Activated CD4-positive, alpha-beta T cell treated with anti-CD3 and anti-CD28 coated beads, Interleukin-2, amount 10 ng/mL, durations not matched to agents 24 days and 14 days (primary cell): ENCODE measurements around the gene PDZD8. TPM values are rescaled to one million over a fixed set of nuclear protein-coding genes. Genes with fewer than 3 reads are reported as not detected.
"Not testable (repeated sequence)": the region's sequence is repeated elsewhere in the genome, so short reads cannot be mapped to it uniquely, and the experiment has no call there.

Source experiments
- DNase-seq: peaks from one replicate; pipeline ENCODE4 v3.0.0; 2022
- H3K27ac Mint-ChIP-seq: one replicate; pipeline ENCODE4 v1.8.0; 2022; ENCODE audit warnings: mild to moderate bottlenecking, mixed read lengths
- H3K27me3 Mint-ChIP-seq: one replicate; pipeline ENCODE4 v1.8.0; 2022; ENCODE audit warnings: mixed read lengths
- H3K36me3 Mint-ChIP-seq: one replicate; pipeline ENCODE4 v1.8.0; 2022; ENCODE audit warnings: low read depth, mild to moderate bottlenecking, mixed read lengths
- H3K4me1 Mint-ChIP-seq: one replicate; pipeline ENCODE4 v1.8.0; 2021; ENCODE audit warnings: mixed read lengths
- H3K4me3 Mint-ChIP-seq: one replicate; pipeline ENCODE4 v1.8.0; 2022; ENCODE audit warnings: mild to moderate bottlenecking, moderate library complexity, mixed read lengths
- H3K9me3 Mint-ChIP-seq: one replicate; pipeline ENCODE4 v1.8.0; 2021; ENCODE audit warnings: mixed read lengths
- intact Hi-C: fragments of 100-400 bp; cut with micrococcal nuclease; formaldehyde crosslinking; loops from one replicate; pipeline ENCODE4 v1.15.1; 2023
- total RNA-seq: library from RNA; stranded (reverse); gene quantifications from 2 replicates; pipeline ENCODE4 v1.2.3, GENCODE V29; 2022

PDZD8 gene
- total RNA-seq, 1 donor from 2014 or later: 23.3 TPM

DNA sequence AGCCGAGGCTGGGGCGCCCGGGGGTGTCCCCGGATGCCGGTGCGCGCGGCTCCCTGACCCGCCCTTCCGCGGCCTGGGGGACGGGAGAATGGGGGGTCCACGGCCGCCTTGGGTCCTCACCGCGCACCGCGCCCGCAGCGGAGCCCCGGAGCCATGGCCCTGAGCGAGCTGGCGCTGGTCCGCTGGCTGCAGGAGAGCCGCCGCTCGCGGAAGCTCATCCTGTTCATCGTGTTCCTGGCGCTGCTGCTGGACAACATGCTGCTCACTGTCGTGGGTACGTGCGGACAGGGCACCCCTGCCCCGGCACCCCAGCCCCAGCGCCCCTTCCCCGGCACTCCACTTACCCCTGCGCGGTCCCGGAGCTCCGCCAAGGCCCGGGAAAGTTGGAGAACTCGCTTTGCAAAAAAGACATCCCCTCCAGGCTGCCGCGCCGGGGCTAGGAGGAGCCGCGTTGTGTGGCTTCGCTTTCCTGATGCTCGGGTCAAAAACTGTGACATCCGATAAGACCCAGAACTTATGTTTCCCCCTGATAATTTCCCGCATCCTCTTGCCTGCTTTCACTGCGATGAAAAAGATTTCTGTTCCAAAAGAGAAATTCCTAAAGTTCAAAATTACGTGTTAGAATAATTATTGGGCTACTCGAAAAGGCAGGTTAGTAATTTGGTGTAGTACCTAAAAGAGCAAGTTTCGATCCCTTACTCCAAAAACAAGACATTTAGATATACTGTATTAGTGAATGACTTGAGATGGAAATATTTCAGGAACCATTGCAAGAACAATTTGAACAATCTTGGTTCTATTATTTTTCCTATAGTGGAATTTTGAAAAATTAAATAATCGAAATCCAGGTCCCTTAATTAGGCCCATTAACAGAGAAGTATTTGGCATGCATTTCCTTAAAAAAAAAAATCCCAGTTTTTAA lies 133.4 kb downstream of the PDZD8 start:
- peak overlapping the region; percentile 30 for H3K4me3 Mint-ChIP-seq
- DNase-seq: no peak

DNA sequence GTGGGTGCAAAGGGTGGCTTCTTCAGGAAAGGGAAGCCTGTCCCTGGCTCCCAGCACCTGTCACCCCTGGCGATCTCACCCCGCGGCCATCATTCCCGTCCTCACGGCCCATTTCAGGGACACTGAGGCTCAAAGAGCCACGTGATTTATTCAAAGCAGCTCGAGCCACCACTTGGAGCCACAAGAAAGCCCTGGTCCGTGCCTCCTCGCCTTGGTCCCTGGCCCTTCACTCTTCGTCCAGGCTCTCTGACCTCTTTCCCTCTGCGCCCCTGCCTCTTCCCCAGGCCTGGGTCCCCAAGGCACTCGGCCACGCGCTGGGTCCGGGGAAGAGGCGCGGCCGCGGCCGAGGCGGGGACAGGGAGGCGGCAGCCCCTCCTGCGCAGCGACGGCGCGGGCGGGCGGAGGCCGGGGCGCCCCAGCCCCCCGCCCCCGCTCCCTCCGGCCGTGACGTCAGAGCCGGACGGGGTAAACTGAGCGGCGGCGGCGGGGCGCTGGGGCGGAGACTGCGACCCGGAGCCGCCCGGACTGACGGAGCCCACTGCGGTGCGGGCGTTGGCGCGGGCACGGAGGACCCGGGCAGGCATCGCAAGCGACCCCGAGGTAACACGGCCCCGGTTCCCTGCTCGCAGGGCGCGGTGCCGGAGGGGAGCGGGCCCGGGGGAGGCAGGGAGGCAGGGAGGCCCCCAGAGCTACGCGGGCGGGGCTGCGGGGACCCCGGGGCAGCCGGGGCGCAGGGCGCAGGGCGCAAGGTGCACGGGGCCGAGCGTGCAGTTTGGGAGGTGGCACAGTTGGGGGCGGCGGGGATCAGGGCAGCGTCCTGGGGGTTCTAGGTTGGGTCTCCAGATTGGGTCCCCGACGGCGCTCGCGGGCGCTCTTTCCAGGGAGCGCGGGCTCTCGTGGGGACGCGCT lies 134.4 kb downstream of the PDZD8 start, which contains the start of gene SLC18A2:
SLC18A2 (plus strand) TSS at position 494 of the 909 bp plus-strand sequence. CDS start 580 bp downstream, outside the sequence.
- intact Hi-C loops: no loop called here
- Mint-ChIP-seq H3K27ac (no peak within 1 kb of the TSS), H3K36me3 (no peaks in the 10 kb centered on the region), H3K9me3 (no peaks in the 10 kb centered on the region), H3K27me3 (peaks cover 45% of the 10 kb centered on the region), H3K4me1 (no peaks in the 10 kb centered on the region), H3K4me3 (peak within 1 kb of the TSS; percentile 30)
- DNase-seq: no peak

More for the DNA sequence above, 133.4 kb downstream of the PDZD8 start:
- no peaks in the 10 kb centered on the region for H3K9me3 Mint-ChIP-seq
- no peaks in the 10 kb centered on the region for H3K4me1 Mint-ChIP-seq
- intact Hi-C loops: no loop called here
- no peaks in the 10 kb centered on the region for H3K36me3 Mint-ChIP-seq
- H3K27me3 Mint-ChIP-seq: peaks cover 39% of the 10 kb centered on the region
- no peak overlapping the region for H3K27ac Mint-ChIP-seq

DNA sequence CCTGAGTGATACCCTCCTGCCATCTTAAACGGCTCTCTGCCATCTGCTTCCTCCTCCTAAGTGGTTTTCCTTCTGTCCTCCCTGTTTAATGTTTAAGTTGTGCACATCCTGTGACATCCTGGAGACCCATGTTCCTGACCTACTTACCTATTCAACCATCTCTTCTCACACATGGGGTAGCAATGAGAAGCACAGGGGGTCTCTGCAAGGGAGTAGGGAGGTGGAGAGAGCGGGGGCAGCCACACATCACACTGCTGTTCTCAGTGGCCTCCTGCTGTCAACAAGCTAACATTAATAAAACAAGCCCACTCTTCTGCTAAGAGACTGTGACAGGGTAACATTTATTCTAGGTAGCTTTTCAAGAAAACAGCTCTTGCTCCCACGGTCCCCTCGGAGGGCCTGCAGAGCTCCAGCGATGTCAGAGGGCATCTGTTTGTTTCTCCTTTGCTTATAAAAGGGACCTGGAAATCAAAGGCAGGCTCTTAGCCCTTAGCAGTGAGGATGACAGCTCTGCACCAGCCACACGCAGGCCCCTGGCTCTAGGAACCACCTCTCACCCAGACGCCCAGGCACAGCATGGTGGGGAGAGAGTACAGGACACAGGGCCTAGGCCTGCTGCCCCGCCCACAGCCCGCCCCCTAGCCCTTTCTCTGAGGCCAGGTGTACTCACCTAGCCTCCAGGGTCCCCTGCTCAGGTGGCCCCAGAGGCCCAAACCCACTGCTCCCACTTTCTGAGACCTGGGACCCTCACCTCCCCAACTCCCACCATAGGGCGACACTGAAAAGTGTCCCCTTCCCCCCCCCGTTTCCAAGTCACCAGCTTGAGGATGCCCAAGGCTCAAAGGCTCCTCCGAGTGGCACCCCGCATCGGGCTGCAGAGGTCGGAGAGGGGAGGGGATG lies 135.3 kb downstream of the PDZD8 start:
- Mint-ChIP-seq H3K9me3 (no peaks in the 10 kb centered on the region), H3K4me1 (no peaks in the 10 kb centered on the region), H3K27me3 (peaks cover 40% of the 10 kb centered on the region), H3K4me3 (no peak overlapping the region), H3K27ac (no peak overlapping the region), H3K36me3 (no peaks in the 10 kb centered on the region)
- intact Hi-C loops: no loop called here
- DNase-seq: no peak

DNA sequence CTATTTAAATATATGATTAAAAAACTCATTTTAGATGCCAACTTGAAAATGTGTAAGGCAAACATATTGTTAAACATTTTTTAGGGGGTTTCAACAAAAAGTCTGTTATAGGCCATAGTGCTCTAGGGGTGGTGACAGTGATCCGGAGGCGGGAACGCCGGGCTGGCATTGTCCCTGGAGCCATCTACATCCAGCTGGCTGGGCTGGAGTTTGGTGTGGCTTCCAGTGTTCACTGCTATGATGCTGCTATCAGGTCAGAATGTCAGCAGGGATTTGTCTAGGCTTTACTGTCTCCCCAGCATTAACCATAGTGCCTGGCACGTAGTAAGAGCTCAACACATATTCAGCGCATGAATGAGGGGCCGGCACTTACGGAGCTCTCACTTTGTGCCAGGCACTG lies 136.2 kb downstream of the PDZD8 start:
- no peaks in the 10 kb centered on the region for H3K9me3 Mint-ChIP-seq
- no peak overlapping the region for H3K27ac Mint-ChIP-seq
- H3K27me3 Mint-ChIP-seq: peaks cover 42% of the 10 kb centered on the region
- DNase-seq: no peak
- H3K36me3 Mint-ChIP-seq: no peaks in the 10 kb centered on the region
- no peak overlapping the region for H3K4me3 Mint-ChIP-seq
- intact Hi-C loops: no loop called here
- H3K4me1 Mint-ChIP-seq: no peaks in the 10 kb centered on the region

DNA sequence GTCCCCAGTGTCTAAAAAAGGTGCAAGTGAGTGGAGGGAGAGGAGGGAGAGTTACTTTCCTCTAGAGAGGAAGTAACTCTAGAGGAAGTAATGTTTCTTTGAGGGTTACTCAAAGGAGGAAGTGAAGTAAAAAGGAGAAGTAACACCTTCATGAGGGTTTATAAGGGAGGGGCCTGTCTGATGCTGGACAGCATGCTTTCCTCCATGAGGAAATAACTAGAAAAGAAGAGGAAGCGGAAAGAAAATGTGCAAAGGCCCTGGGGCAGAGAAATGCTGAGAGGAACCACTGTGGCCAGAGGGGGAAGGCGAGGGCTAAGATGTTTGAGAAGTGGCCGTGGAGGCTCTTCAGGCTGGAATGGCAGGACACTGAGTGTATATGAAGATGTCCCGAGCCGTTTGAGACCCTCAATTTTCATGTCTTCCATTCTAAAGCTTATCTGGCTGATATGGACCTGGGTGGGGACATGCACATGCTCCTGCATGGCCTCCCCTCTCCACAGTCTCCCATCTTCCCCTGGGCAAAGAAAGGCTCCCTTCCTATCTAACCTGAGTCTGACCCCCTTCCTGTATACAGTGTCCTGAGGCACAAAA lies 137.7 kb downstream of the PDZD8 start:
- no peaks in the 10 kb centered on the region for H3K9me3 Mint-ChIP-seq
- no peaks in the 10 kb centered on the region for H3K36me3 Mint-ChIP-seq
- H3K27me3 Mint-ChIP-seq: peaks cover 34% of the 10 kb centered on the region
- intact Hi-C loops: no loop called here
- no peak overlapping the region for H3K4me3 Mint-ChIP-seq
- no peak overlapping the region for H3K27ac Mint-ChIP-seq
- H3K4me1 Mint-ChIP-seq: no peaks in the 10 kb centered on the region
- no peak for DNase-seq

DNA sequence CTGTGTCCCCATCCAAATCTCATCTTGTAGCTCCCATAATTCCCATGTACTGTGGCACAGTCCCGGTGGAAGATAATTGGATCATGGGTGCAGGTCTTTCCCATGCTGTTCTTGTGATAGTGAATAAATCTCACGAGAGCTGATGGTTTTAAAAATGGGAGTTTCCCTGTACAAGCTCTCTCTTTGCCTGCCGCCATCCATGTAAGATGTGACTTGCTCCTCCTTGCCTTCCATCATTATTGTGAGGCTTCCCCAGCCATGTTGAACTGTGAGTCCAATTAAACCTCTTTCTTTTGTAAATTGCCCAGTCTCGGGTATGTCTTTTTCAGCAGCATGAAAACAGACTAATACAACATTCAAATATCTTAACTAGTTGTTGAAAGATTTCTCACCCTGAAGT lies 145.1 kb downstream of the PDZD8 start:
- H3K27ac Mint-ChIP-seq, H3K4me3 Mint-ChIP-seq, H3K36me3 Mint-ChIP-seq, DNase-seq, H3K9me3 Mint-ChIP-seq, H3K4me1 Mint-ChIP-seq, intact Hi-C loops: not testable (repeated sequence)
- H3K27me3 Mint-ChIP-seq: peaks cover 26% of the 10 kb centered on the region

DNA sequence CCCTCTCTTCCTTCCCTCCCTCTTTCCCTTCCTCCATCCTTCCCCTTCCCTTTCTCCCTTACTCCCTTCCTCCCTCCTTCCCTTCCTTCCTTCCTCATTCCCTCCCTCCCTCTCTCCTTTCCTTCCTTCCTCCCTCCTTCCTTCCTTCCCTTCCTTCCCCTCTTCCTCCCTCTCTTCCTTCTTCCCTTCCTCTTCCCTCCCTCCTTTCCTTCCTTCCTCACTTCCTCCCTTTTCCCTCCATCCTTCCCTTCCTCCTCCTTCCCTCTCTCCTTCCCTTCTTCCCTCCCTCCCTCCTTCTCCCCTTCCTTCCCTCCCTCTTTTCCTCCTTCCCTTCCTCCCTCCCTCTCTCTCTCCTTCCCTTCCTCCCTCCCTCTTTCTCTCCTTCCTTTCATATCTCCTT lies 147.0 kb downstream of the PDZD8 start:
- no peaks in the 10 kb centered on the region for H3K4me1 Mint-ChIP-seq
- H3K27me3 Mint-ChIP-seq: peaks cover 17% of the 10 kb centered on the region
- DNase-seq: no peak
- H3K27ac Mint-ChIP-seq: no peak overlapping the region
- no peaks in the 10 kb centered on the region for H3K36me3 Mint-ChIP-seq
- no peaks in the 10 kb centered on the region for H3K9me3 Mint-ChIP-seq
- H3K4me3 Mint-ChIP-seq: no peak overlapping the region
- intact Hi-C loops: no loop called here

Other genes starting within 250 kb of the PDZD8 start
- gene VAX1, start 237.2 kb downstream of the PDZD8 start, total RNA-seq: not detected in 2 replicates
- not detected in 2 replicates for gene KCNK18, start 178.0 kb downstream of the PDZD8 start, total RNA-seq
- gene SLC18A2, start 134.3 kb downstream of the PDZD8 start, total RNA-seq: not detected in 2 replicates
- not detected in 2 replicates for gene EMX2, start 167.3 kb upstream of the PDZD8 start, total RNA-seq